ENCODE data around the gene CYGB. TPM values are rescaled to one million over a fixed set of nuclear protein-coding genes. Genes with fewer than 3 reads are reported as not detected.

CYGB gene
- total and polyA plus RNA-seq, 9 of the 15 experiments (the other 6 are each of a cell fraction or from before 2014, with no cell fraction given) = 0.08 to 0.95 (median 0.18) TPM; not detected in 5

DNA sequence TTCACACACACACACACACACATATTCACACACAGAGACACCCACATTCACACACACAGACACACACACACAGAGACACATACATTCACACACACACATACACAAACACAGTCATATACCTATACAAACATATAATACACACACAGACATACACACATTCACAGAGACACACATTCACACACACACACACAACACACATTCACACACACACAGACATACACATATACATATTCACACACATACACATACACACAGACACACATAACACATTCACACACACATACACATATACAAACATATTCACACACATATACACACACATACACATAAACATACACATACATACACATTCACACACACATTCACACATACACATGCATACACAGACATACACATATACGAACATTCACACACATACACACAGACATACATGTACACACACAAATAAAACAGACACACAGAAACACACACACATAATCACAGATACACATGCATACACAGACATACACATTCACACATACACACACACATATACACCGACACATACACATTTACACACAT, 10.2 kb upstream of the CYGB start (continued):
- TF ChIP-seq, protein P1, sequence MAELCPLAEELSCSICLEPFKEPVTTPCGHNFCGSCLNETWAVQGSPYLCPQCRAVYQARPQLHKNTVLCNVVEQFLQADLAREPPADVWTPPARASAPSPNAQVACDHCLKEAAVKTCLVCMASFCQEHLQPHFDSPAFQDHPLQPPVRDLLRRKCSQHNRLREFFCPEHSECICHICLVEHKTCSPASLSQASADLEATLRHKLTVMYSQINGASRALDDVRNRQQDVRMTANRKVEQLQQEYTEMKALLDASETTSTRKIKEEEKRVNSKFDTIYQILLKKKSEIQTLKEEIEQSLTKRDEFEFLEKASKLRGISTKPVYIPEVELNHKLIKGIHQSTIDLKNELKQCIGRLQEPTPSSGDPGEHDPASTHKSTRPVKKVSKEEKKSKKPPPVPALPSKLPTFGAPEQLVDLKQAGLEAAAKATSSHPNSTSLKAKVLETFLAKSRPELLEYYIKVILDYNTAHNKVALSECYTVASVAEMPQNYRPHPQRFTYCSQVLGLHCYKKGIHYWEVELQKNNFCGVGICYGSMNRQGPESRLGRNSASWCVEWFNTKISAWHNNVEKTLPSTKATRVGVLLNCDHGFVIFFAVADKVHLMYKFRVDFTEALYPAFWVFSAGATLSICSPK (IDR thresholded peaks at IDR 0.05; ENCODE audit: borderline replicate concordance) = peak; percentile 93
- peak; percentile 58; the same call in 1 of the 2 replicates for TF ChIP-seq ZNF407 (IDR thresholded peaks at IDR 0.05; ENCODE audit: low read depth)
- TF ChIP-seq MNT (conservative IDR thresholded peaks at IDR 0.05) = no peak
- TF ChIP-seq PHF20 (IDR thresholded peaks at IDR 0.05; ENCODE audit: partially characterized antibody) = peak; percentile 57
- TF ChIP-seq FOXJ3 (CRISPR knock-in tag; IDR thresholded peaks at IDR 0.05) = no peak
- no peak for TF ChIP-seq ATF7 (IDR thresholded peaks at IDR 0.05)
- TF ChIP-seq PREB (CRISPR knock-in tag; IDR thresholded peaks at IDR 0.05) = no peak
- TF ChIP-seq ZNF232 (CRISPR knock-in tag; IDR thresholded peaks at IDR 0.05) = no peak
- peak in 1 of 2 experiments; percentile 56; a peak in 2 of 4 replicates for TF ChIP-seq ARNT (IDR thresholded peaks at IDR 0.05)
- TF ChIP-seq ZNF347 (CRISPR knock-in tag; IDR thresholded peaks at IDR 0.05; ENCODE audit: low read depth) = no peak
- TF ChIP-seq, protein P2, sequence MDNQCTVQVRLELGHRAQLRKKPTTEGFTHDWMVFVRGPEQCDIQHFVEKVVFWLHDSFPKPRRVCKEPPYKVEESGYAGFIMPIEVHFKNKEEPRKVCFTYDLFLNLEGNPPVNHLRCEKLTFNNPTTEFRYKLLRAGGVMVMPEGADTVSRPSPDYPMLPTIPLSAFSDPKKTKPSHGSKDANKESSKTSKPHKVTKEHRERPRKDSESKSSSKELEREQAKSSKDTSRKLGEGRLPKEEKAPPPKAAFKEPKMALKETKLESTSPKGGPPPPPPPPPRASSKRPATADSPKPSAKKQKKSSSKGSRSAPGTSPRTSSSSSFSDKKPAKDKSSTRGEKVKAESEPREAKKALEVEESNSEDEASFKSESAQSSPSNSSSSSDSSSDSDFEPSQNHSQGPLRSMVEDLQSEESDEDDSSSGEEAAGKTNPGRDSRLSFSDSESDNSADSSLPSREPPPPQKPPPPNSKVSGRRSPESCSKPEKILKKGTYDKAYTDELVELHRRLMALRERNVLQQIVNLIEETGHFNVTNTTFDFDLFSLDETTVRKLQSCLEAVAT (IDR thresholded peaks at IDR 0.05) = peak; percentile 70 to 72; a peak in 3 of 4 replicates
- no peak for TF ChIP-seq SREBF2 (CRISPR knock-in tag; IDR thresholded peaks at IDR 0.05)
- no peak for TF ChIP-seq KLF13 (tag; IDR thresholded peaks at IDR 0.05; ENCODE audit: borderline replicate concordance, low read depth)

Data from K562 (cell line).